Measurements from ENCODE around the gene GALNT2. TPM values are rescaled to one million over a fixed set of nuclear protein-coding genes. Genes with fewer than 3 reads are reported as not detected.

Gene GALNT2
- polyA plus RNA-seq, 2 of the 4 experiments (the other 2 are of a cell fraction), result 66.9 to 114 TPM

- DNase-seq (ENCODE audit: low read depth in 1 of 2, low spot score in 1 of 2) (no peak), ATAC-seq (no peak), FAIRE-seq (no peak)
- Histone ChIP-seq H3K4me1 (peaks cover 93% of the 10 kb centered on the region), H3K27ac (peak overlapping the region; percentile 86 to 94), H3K9me3 (0 out of 3 replicates have a peak, but pooled peaks cover 2% of the 10 kb centered on the region), H3K4me2 (peak overlapping the region; percentile 79), H3K4me3 (no peak overlapping the region)
- ChIA-PET CTCF (interaction anchor here (0.7 to 1.6 kb wide), 5 partner anchors 12 to 1502 kb away, joined by 3 to 5 read pairs (median 3); no protein-coding TSS in a partner anchor), POLR2A (interaction anchor here (0.8 to 4.9 kb wide), 2 partner anchors 14 to 17 kb away, joined by 3 to 35 read pairs; no protein-coding TSS in a partner anchor)
- TF ChIP-seq EHF (CRISPR knock-in tag; IDR thresholded peaks at IDR 0.05) (no peak), E2F6 (IDR thresholded peaks at IDR 0.05; ENCODE audit: borderline replicate concordance, low read depth) (no peak), HEYL (CRISPR knock-in tag; IDR thresholded peaks at IDR 0.05) (no peak), EHMT2 (IDR thresholded peaks at IDR 0.05; ENCODE audit: low read depth) (no peak), HOXA7 (CRISPR knock-in tag; IDR thresholded peaks at IDR 0.05) (no peak), RNF2 (IDR thresholded peaks at IDR 0.05; ENCODE audit: borderline replicate concordance, low read depth) (no peak), RFX5 (IDR thresholded peaks at IDR 0.05) (no peak), CHD4 (IDR thresholded peaks at IDR 0.05; ENCODE audit: borderline replicate concordance) (no peak), CEBPB (IDR thresholded peaks at IDR 0.05) (no peak), BHLHE40 (IDR thresholded peaks at IDR 0.05; ENCODE audit: low read depth, low read length) (no peak), KDM5A (IDR thresholded peaks at IDR 0.05) (no peak), HDAC2 (IDR thresholded peaks at IDR 0.05) (no peak), NR3C1 (IDR thresholded peaks at IDR 0.05) (no peak)
- WGBS (ENCODE audit: missing lambda C conversion rate), result 41% methylated on average over 3 of the region's 3 CpGs
These were observed 20.7 kb downstream of the GALNT2 start for GRCh38 chr1:230087717-230088105.

GRCh38 chr1:230090194-230090711, 23.2 kb downstream of the GALNT2 start:
- TF ChIP-seq JUN (IDR thresholded peaks at IDR 0.05) (peak in 1 of 2 experiments; percentile 53; a peak in 2 of 5 replicates), RAD21 (conservative IDR thresholded peaks at IDR 0.05 in 1 of 2, IDR thresholded peaks at IDR 0.05 in 1 of 2) (0 out of 5 replicates have a peak, but pooled peaks of 1 of the 2 experiments have one; percentile 17), ZNF302 (CRISPR knock-in tag; IDR thresholded peaks at IDR 0.05) (no peak), EP300 (IDR thresholded peaks at IDR 0.05) (peak in 1 of 2 experiments; percentile 29; a peak in 1 of 5 replicates), KDM1A (IDR thresholded peaks at IDR 0.05; ENCODE audit: low read depth) (no peak), POLR2A (IDR thresholded peaks at IDR 0.05; ENCODE audit: low read length) (no peak), PBX3 (IDR thresholded peaks at IDR 0.05) (no peak), JUNB (IDR thresholded peaks at IDR 0.05) (peak; percentile 60; the same call in 1 of the 2 replicates), MAX (IDR thresholded peaks at IDR 0.05) (peak; percentile 52), CHD2 (IDR thresholded peaks at IDR 0.05; ENCODE audit: low read length, partially characterized antibody) (no peak), SMC3 (IDR thresholded peaks at IDR 0.05) (no peak), RARB (CRISPR knock-in tag; IDR thresholded peaks at IDR 0.05) (no peak), FOSL2 (IDR thresholded peaks at IDR 0.05) (no peak), FOSL2 (CRISPR knock-in tag; IDR thresholded peaks at IDR 0.05) (peak; percentile 52; the same call in 1 of the 2 replicates), GATA3 (IDR thresholded peaks at IDR 0.05; ENCODE audit: borderline replicate concordance) (peak; percentile 56; the same call in 1 of the 2 replicates), TFCP2L1 (CRISPR knock-in tag; IDR thresholded peaks at IDR 0.05) (no peak), MAFK (IDR thresholded peaks at IDR 0.05; ENCODE audit: partially characterized antibody) (no peak), HOXB13 (CRISPR knock-in tag; IDR thresholded peaks at IDR 0.05; ENCODE audit: low read depth) (no peak)
- POLR2A ChIA-PET, result interaction anchor here (0.6 kb wide), 1 partner anchor 24 kb away, joined by 4 read pairs; no protein-coding TSS in a partner anchor
- Histone ChIP-seq H3K9me3 (no peaks in the 10 kb centered on the region), H3K4me1 (peaks cover 72% of the 10 kb centered on the region), H3K27ac (peak overlapping the region; percentile 59 to 94), H3K4me2 (peak overlapping the region; percentile 82), H3K4me3 (peak overlapping the region; percentile 3; the same call in 2 of the 3 replicates)
- peak; percentile 75 to 77 for ATAC-seq
- WGBS (ENCODE audit: missing lambda C conversion rate), result 1% methylated on average over 6 of the region's 6 CpGs
- FAIRE-seq, result peak; percentile 36
- CTCF ChIA-PET, result interaction anchor here (0.6 to 5.3 kb wide), 4 partner anchors 9 to 35 kb away, joined by 3 to 25 read pairs (median 4); no protein-coding TSS in a partner anchor
- peak; percentile 53 to 67 for DNase-seq (ENCODE audit: low read depth in 1 of 2, low spot score in 1 of 2)

All from A549 (cell line).